Activated naive CD8-positive, alpha-beta T cell treated with anti-CD3 and anti-CD28 coated beads for 36 hours (primary cell): ENCODE results near the gene CSNK2B. TPM values are rescaled to one million over a fixed set of nuclear protein-coding genes. Genes with fewer than 3 reads are reported as not detected.
A peak's percentile ranks its signal among the peaks of the same experiment; 100 is the strongest.
"Not testable (repeated sequence)": the region's sequence is repeated elsewhere in the genome, so short reads cannot be mapped to it uniquely, and the experiment has no call there.

Experiments used
- DNase-seq: peaks from one replicate; pipeline ENCODE4 v3.0.0; 2021
- H3K27ac Mint-ChIP-seq: one replicate; pipeline ENCODE4 v1.8.0; 2022; ENCODE audit warnings: mild to moderate bottlenecking, moderate library complexity, mixed read lengths
- H3K27me3 Mint-ChIP-seq: one replicate; pipeline ENCODE4 v1.8.0; 2022; ENCODE audit warnings: mild to moderate bottlenecking, mixed read lengths
- H3K36me3 Mint-ChIP-seq: one replicate; pipeline ENCODE4 v1.8.0; 2021; ENCODE audit warnings: mild to moderate bottlenecking, mixed read lengths
- H3K4me1 Mint-ChIP-seq: one replicate; pipeline ENCODE4 v1.8.0; 2021; ENCODE audit warnings: mixed read lengths
- H3K4me3 Mint-ChIP-seq: one replicate; pipeline ENCODE4 v1.8.0; 2022; ENCODE audit warnings: mild to moderate bottlenecking, moderate library complexity, mixed read lengths
- H3K9me3 Mint-ChIP-seq: one replicate; pipeline ENCODE4 v1.8.0; 2022; ENCODE audit warnings: mixed read lengths
- total RNA-seq, 2 experiments: library from RNA; stranded (reverse); gene quantifications; one replicate each; pipeline ENCODE4 v1.2.3, GENCODE V29; 2021

CSNK2B gene
- total RNA-seq, 2 experiments from 2014 or later: 297 to 307 TPM

DNA sequence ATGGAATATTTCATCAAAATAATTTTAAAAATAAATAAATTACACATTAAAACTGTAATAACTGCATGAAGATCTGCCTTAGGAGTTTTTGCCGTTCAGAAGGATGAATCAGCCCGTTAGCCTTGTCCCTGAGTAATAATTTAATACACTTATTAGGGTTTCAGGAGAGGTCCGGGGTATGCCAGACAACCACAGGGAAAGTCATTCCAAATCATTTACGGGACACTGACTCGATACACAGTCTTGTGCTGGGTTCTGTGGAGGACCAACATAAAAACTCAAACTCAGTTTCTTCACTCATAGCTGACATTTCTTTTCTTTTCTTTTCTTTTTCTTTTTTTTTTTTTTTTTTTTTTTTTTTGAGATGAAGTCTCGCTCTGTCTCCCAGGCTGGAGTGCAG, 40.1 kb downstream of the CSNK2B start:
- H3K4me1 Mint-ChIP-seq: peaks cover 14% of the 10 kb centered on the region
- no peak overlapping the region for H3K27ac Mint-ChIP-seq
- H3K36me3 Mint-ChIP-seq: peaks cover 3% of the 10 kb centered on the region
- no peak for DNase-seq
- no peak overlapping the region for H3K4me3 Mint-ChIP-seq
- H3K9me3 Mint-ChIP-seq: no peaks in the 10 kb centered on the region
- no peaks in the 10 kb centered on the region for H3K27me3 Mint-ChIP-seq

DNA sequence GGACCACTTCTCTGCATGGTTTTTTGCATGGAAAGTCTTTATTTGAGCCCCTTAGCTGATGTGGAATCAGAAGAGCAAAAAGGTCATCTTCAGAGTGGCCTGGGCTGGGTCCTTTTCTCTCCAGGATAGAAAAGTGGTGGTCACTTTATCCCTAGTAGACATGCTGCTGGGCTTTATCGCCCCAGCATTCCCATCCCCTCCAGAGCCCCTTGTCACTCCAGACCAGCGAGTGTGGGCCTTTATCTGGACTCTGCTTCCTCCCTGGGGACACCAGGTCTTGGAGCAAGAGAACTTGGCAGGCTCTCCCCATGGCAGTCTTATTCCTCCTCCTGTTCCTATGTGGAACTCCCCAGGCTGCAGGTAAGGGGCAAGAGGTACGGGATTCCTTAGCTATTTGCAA, 40.7 kb downstream of the CSNK2B start, which contains the start of gene LY6G6F:
TSS of gene LY6G6F (plus strand) at position 268 of the 400 bp plus-strand sequence. CDS start at position 309, 41 bp downstream.
- peaks cover 10% of the 10 kb centered on the region for H3K4me1 Mint-ChIP-seq
- no peak within 1 kb of the TSS for H3K27ac Mint-ChIP-seq
- no peak for DNase-seq
- H3K27me3 Mint-ChIP-seq: no peaks in the 10 kb centered on the region
- no peak within 1 kb of the TSS for H3K4me3 Mint-ChIP-seq
- peaks cover 3% of the 10 kb centered on the region for H3K36me3 Mint-ChIP-seq
- H3K9me3 Mint-ChIP-seq: no peaks in the 10 kb centered on the region

DNA sequence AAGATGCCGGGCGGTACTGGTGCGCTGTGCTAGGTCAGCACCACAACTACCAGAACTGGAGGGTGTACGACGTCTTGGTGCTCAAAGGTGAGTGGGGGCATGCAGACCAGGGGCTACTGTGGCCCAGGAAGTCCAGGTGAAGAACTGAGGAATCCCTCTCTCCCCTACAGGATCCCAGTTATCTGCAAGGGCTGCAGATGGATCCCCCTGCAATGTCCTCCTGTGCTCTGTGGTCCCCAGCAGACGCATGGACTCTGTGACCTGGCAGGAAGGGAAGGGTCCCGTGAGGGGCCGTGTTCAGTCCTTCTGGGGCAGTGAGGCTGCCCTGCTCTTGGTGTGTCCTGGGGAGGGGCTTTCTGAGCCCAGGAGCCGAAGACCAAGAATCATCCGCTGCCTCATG, 41.8 kb downstream of the CSNK2B start:
- H3K36me3 Mint-ChIP-seq: peaks cover under 1% of the 10 kb centered on the region
- no peaks in the 10 kb centered on the region for H3K9me3 Mint-ChIP-seq
- no peak overlapping the region for H3K4me3 Mint-ChIP-seq
- DNase-seq: no peak
- no peak overlapping the region for H3K27ac Mint-ChIP-seq
- peaks cover 7% of the 10 kb centered on the region for H3K4me1 Mint-ChIP-seq
- H3K27me3 Mint-ChIP-seq: no peaks in the 10 kb centered on the region

DNA sequence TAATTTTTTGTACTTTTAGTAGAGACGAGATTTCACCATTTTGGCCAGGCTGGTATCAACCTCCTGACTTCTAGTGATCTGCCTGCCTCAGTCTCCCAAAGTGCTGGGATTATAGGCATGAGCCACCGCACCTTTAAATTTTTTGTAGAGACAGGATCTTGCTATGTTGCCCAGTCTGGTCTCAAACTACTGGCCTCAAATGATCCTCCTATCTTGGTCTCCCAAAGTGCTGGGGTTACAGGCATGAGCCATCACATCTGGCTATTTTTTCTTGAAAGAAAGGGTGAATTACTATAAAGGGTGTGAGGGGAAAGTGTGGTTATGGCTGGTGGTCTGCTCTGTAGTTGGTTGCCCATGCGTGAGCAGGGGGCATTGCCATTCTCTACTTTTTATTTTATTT, 42.3 kb downstream of the CSNK2B start:
- no peak overlapping the region for H3K4me3 Mint-ChIP-seq
- H3K27me3 Mint-ChIP-seq: no peaks in the 10 kb centered on the region
- H3K36me3 Mint-ChIP-seq: no peaks in the 10 kb centered on the region
- H3K4me1 Mint-ChIP-seq: peaks cover 7% of the 10 kb centered on the region
- DNase-seq: no peak
- H3K9me3 Mint-ChIP-seq: no peaks in the 10 kb centered on the region
- H3K27ac Mint-ChIP-seq: no peak overlapping the region

DNA sequence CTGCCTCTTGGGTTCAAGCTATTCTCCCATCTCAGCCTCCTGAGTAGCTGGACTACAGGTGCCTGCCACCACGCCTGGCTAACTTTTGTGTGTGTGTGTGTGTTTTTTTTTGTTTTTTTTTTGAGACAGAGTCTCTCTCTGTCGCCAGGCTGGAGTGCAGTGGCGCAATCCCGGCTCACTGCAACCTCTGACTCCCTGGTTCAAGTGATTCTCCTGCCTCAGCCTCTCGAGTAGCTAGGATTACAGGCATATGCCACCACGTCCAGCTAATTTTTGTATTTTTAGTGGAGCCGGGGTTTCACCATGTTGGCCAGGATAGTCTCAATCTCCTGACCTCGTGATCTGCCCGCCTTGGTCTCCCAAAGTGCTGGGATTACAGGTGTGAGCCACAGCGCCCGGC, 43.3 kb downstream of the CSNK2B start:
- H3K27ac Mint-ChIP-seq, H3K9me3 Mint-ChIP-seq, H3K27me3 Mint-ChIP-seq, H3K4me3 Mint-ChIP-seq, DNase-seq, H3K36me3 Mint-ChIP-seq: not testable (repeated sequence)
- H3K4me1 Mint-ChIP-seq: peaks cover 10% of the 10 kb centered on the region

DNA sequence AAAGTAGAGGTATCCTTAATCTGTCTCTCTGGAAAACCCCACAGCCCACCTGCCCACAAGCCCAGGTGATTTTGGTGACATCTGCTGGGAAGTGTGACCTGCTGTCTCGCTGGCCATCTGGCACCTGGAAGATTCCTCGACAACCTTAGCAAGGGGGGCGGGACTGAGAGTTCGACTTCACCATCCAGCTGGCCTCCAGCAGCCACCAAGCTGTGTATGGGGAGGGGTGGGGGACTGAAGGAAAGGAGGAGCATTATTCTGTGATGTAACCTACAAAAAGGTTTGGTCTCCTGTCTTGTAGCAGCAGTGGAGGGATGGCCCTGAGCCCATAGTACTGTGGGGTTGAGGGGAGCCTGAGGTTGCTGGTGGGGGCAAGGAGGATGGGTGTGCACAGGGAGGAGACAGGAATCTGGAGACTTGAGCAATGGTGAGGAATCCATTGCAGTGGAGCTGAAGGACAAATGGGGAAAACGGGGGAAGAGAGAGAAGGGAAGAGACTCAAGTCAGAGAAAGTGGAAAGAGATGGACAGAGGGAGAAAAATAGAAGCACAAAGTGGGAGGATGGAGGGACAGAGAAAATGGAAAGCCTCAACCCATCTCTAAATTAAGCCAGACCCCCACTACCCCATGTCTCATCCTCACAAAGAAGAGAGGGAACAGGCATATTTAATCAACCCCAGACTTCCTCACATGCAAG, 44.8 kb downstream of the CSNK2B start:
- Mint-ChIP-seq H3K9me3 (no peaks in the 10 kb centered on the region), H3K27ac (no peak overlapping the region), H3K27me3 (no peaks in the 10 kb centered on the region), H3K36me3 (no peaks in the 10 kb centered on the region), H3K4me3 (no peak overlapping the region), H3K4me1 (peaks cover 12% of the 10 kb centered on the region)
- DNase-seq: no peak

DNA sequence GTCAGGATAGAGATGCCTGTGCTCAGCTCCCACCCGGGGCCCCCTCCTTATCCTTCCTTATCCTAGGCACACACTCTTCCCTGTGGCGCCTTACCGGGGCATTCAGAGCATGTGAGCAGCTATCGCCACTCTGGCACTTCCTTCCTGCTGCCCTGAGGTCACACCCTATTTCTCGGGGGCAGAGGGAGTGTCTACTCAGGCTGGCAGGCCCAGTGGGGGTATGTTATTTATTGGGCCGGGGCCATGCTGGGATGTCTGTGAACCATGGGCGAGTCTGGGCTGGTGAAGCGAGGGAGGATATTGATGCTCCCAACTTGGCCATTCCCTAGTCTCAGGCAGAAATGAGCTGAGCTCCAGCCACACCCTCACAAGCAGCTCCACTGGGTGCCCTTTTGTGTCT, 45.4 kb downstream of the CSNK2B start:
- peaks cover 12% of the 10 kb centered on the region for H3K4me1 Mint-ChIP-seq
- H3K27me3 Mint-ChIP-seq: no peaks in the 10 kb centered on the region
- H3K36me3 Mint-ChIP-seq: no peaks in the 10 kb centered on the region
- DNase-seq: no peak
- no peaks in the 10 kb centered on the region for H3K9me3 Mint-ChIP-seq
- H3K4me3 Mint-ChIP-seq: peak overlapping the region; percentile 1
- no peak overlapping the region for H3K27ac Mint-ChIP-seq

DNA sequence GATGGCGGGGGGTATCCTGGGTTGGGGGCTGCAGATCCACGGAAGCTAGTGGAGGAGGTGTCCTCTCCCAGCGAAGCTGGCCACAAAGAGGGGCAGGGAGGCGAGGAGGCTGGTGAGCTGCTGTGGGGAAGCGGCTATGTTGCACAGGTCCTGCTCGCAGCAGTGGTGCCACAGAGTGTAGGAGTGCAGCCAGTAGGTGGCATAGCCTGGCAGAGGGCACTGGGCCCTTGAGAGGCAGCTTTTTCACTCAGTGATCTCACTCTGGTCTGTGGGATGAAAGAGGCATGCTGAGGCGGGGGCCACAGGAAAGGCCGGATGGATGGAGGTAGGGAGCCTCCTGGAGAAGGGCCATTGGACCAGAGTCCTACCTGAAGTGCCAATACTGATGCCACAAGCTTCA, 46.4 kb downstream of the CSNK2B start:
- no peak for DNase-seq
- H3K9me3 Mint-ChIP-seq: no peaks in the 10 kb centered on the region
- no peaks in the 10 kb centered on the region for H3K27me3 Mint-ChIP-seq
- no peak overlapping the region for H3K4me3 Mint-ChIP-seq
- no peak overlapping the region for H3K27ac Mint-ChIP-seq
- H3K36me3 Mint-ChIP-seq: no peaks in the 10 kb centered on the region
- peaks cover 12% of the 10 kb centered on the region for H3K4me1 Mint-ChIP-seq

DNA sequence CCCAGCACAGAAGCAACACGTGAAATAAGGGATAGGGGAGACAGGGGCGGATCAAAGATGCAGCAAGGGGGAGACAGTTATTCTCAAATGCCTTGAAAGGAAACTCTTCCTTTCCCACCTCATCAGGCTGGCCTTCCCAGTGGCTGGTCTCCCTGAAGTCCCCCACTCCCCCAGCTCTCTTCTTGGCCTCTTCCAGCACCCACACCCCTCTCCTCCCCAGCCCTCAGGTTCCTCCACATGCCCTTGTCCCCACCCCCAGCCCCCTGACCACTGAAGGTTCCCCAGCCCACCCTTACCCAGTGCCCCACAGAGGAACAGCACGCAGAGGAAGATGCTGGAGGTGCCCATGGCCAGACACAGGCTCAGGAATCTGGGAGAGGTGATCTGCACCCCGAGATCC, 47.6 kb downstream of the CSNK2B start:
- peaks cover 12% of the 10 kb centered on the region for H3K4me1 Mint-ChIP-seq
- no peak for DNase-seq
- H3K36me3 Mint-ChIP-seq: no peaks in the 10 kb centered on the region
- no peak overlapping the region for H3K4me3 Mint-ChIP-seq
- no peaks in the 10 kb centered on the region for H3K27me3 Mint-ChIP-seq
- no peak overlapping the region for H3K27ac Mint-ChIP-seq
- H3K9me3 Mint-ChIP-seq: no peaks in the 10 kb centered on the region

DNA sequence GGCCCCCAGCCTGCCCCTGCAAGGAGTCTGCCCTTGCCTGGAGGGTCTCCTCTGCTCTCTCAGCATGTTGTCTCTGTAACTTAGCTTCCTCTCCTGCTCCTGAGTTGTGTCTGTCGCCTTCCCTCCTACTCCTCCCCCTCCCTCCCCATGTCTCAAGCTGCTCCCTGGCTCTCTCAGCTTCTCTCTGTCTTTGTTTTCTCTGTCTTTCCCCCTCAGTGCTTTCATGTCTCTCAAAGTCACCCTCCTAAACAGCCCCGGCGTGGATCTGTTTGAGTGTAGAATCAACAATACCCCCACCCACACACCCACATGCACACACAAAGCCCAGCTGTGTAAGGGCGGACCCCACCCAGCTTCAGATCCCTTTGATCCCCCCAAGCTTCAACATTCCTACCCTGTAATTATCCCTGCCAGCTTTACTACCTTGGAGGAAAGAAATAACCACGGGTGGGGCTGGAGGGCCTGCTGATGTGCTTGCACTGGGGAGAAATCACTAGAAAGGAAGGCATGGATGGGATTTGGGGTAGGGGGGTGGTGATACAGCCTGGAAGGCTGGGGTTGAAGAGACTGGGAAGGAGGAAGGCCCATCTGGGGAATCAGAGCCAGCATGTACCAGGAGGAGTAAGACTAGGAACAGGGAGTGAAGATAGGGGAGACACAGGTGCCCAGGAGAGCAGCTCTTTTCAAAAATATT, 48.3 kb downstream of the CSNK2B start:
- Mint-ChIP-seq H3K27me3 (no peaks in the 10 kb centered on the region), H3K4me3 (no peak overlapping the region), H3K4me1 (peaks cover 12% of the 10 kb centered on the region), H3K9me3 (no peaks in the 10 kb centered on the region), H3K27ac (no peak overlapping the region), H3K36me3 (no peaks in the 10 kb centered on the region)
- no peak for DNase-seq

DNA sequence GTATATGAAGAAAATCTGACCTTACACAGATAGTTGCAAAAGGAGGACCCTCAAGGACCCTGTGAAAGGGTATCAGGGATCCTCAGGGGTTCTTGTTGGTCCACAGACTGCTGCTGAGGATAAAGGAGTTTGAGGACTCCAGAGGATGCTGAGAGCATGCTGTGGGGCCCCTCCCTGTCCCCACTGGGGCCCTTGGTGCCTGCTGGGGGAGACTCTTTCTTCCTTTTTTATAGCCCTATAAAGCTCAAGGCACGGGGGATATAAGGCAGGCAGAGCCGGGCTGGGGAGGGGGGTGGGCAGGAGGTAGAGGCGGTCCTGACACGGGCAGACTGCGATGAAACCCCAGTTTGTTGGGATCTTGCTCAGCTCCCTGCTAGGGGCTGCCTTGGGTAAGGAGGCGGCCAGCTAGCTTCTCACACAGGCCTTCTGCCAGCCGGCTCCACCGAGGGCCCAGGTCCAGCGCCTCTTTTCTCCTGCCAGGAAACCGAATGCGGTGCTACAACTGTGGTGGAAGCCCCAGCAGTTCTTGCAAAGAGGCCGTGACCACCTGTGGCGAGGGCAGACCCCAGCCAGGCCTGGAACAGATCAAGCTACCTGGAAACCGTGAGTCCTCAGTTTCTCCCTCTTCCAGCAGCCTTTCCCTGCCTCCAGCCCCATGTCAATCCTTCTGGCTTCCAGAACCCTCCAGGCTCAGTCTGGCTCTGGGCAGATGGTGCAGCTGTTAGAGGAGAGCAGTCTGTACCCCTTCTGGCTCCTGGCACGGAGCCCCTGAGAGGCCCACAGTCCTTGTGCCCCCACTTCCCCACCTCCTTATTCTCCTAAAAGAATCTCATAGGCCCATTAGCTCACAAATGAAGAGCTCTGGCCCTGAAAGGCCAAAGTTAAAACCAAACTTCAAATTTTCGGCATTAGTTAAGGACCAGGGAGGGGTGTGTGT, 49.4 kb downstream of the CSNK2B start, which contains the start of gene LY6G6D:
TSS of gene LY6G6D (plus strand) at position 327 of the 937 bp plus-strand sequence. CDS start at position 335, 8 bp downstream.
- DNase-seq: no peak
- H3K4me1 Mint-ChIP-seq: peaks cover 12% of the 10 kb centered on the region
- no peak within 1 kb of the TSS for H3K4me3 Mint-ChIP-seq
- no peaks in the 10 kb centered on the region for H3K27me3 Mint-ChIP-seq
- no peak within 1 kb of the TSS for H3K27ac Mint-ChIP-seq
- no peaks in the 10 kb centered on the region for H3K9me3 Mint-ChIP-seq
- H3K36me3 Mint-ChIP-seq: no peaks in the 10 kb centered on the region

DNA sequence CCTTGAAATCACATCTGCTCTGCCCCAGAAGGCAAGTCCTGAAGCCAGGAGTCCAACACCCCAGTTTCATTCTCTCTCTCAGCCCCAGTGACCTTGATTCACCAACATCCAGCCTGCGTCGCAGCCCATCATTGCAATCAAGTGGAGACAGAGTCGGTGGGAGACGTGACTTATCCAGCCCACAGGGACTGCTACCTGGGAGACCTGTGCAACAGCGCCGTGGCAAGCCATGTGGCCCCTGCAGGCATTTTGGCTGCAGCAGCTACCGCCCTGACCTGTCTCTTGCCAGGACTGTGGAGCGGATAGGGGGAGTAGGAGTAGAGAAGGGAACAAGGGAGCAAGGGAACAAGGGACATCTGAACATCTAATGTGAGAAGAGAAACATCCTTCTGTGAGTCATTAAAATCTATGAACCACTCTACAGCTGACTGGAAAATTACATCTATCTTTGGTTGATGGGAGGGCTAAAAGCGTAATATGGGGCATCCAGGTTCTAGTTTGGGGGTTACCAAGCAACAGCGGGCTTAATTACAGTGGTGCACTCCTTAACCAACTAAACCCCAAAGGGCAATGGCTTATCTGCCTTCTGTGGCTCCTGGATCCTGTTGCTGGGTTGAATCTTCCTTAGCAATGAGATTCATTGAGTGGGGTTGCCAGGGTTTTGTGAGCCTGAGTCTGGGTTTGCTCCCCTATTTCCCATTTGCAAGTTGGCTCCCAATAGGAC, 51.8 kb downstream of the CSNK2B start:
- no peak overlapping the region for H3K4me3 Mint-ChIP-seq
- no peaks in the 10 kb centered on the region for H3K9me3 Mint-ChIP-seq
- H3K36me3 Mint-ChIP-seq: no peaks in the 10 kb centered on the region
- DNase-seq: no peak
- peaks cover 5% of the 10 kb centered on the region for H3K4me1 Mint-ChIP-seq
- no peaks in the 10 kb centered on the region for H3K27me3 Mint-ChIP-seq
- H3K27ac Mint-ChIP-seq: no peak overlapping the region

DNA sequence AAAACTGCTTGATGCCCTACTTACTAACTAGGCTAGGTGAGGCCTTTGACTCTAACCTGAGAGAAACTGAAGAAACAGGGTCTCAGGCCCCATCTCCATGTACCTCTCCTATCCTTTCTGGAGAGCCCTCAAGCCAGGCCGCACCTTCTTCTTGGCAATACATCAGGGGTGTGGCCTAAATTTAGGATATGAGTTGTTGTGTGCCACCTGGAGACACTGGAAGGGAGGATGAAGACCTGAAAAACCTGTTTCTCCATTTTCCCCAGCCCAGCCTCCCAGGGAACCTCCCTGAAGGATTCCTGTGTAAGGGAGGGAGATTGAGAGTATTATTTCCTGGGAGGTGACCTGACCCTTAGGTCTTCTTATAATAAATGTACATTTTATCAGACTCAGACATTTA, 52.4 kb downstream of the CSNK2B start:
- no peak overlapping the region for H3K27ac Mint-ChIP-seq
- no peaks in the 10 kb centered on the region for H3K9me3 Mint-ChIP-seq
- no peaks in the 10 kb centered on the region for H3K36me3 Mint-ChIP-seq
- DNase-seq: no peak
- no peaks in the 10 kb centered on the region for H3K27me3 Mint-ChIP-seq
- H3K4me3 Mint-ChIP-seq: no peak overlapping the region
- peaks cover 5% of the 10 kb centered on the region for H3K4me1 Mint-ChIP-seq

DNA sequence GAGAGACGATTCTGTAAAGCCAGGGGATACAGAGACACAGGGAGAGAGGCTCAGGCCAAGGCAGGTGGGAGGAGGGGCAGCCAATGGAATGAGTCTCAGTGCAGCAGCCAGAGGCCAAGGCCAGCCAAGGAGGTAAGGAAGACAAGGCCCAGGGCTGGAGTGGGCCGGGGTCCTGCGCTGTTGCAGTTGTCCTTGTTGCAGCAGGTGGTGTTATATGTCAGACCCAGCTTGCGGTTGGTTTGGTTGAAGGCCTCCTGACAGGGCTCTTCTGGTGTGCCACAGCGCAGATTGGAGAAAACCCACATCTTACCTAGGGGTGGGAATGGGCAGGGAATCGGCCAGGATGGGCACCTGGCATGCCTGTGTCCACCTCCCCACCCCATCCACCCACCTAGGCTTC, 53.1 kb downstream of the CSNK2B start:
- no peaks in the 10 kb centered on the region for H3K9me3 Mint-ChIP-seq
- H3K4me3 Mint-ChIP-seq: no peak overlapping the region
- H3K27ac Mint-ChIP-seq: no peak overlapping the region
- no peaks in the 10 kb centered on the region for H3K36me3 Mint-ChIP-seq
- no peak for DNase-seq
- H3K27me3 Mint-ChIP-seq: no peaks in the 10 kb centered on the region
- H3K4me1 Mint-ChIP-seq: peaks cover 4% of the 10 kb centered on the region
